Adrenal gland (tissue), 12 donors: ENCODE measurements around the gene CHST11. TPM values are rescaled to one million over a fixed set of nuclear protein-coding genes. Genes with fewer than 3 reads are reported as not detected.
"Not testable (repeated sequence)": the region's sequence is repeated elsewhere in the genome, so short reads cannot be mapped to it uniquely, and the experiment has no call there.

Experiments used
- DNase-seq, 7 donors: peaks; one replicate each; pipeline ENCODE4 v3.0.0-alpha.2; 2019 to 2020
- H3K27ac ChIP-seq, 5 donors: fragments of 200-600 bp; sonication (generic) in 4 of 5; 1 replicate in 3 of 5; 2 replicates in 2 of 5; pipeline versions ENCODE4 v1.5.1 to v1.8.0; 2016 to 2020; ENCODE audit warnings: mild to moderate bottlenecking in 1 of 5
- H3K27me3 ChIP-seq: fragments of 200-600 bp; 2 replicates; pipeline ENCODE4 v1.8.0; 2021
- H3K36me3 ChIP-seq, 2 donors: fragments of 200-600 bp; replicated peaks in 1 of 2; 1 replicate in 1 of 2; 2 replicates in 1 of 2; pipeline versions ENCODE4 v1.5.1 to v1.8.0; 2018 to 2022
- H3K4me1 ChIP-seq, 2 donors: fragments of 200-600 bp; replicated peaks in 1 of 2; 1 replicate in 1 of 2; 2 replicates in 1 of 2; pipeline versions ENCODE4 v1.5.1 to v1.8.0; 2018 to 2021
- H3K4me3 ChIP-seq, 4 donors: fragments of 200-600 bp; sonication (generic) in 3 of 4; one replicate each; pipeline ENCODE4 v1.5.1; 2016 to 2018
- H3K9me3 ChIP-seq, 3 donors: fragments of 200-600 bp; sonication (generic) in 1 of 3; replicated peaks in 1 of 3; 1 replicate in 2 of 3; 2 replicates in 1 of 3; pipeline versions ENCODE4 v1.5.1 to v1.8.0; 2016 to 2021
- CTCF ChIP-seq, 6 experiments: fragments of 450-650 bp in 4 of 6; fragments of 200-600 bp in 2 of 6; sonication (generic) in 1 of 6; IDR thresholded peaks; 1 replicate in 5 of 6; 2 replicates in 1 of 6; pipeline versions ENCODE4 v1.5.1 to v1.8.0; 2016 to 2021; ENCODE audit warnings: antibody characterized with exemption in 6 of 6, mild to moderate bottlenecking in 2 of 6, moderate library complexity in 1 of 6
- POLR2A ChIP-seq, 2 donors: fragments of 450-650 bp; IDR thresholded peaks; one replicate each; pipeline ENCODE4 v1.6.1; 2017; ENCODE audit warnings: antibody characterized with exemption in 2 of 2, mild to moderate bottlenecking in 2 of 2, moderate library complexity in 1 of 2
- WGBS, 4 donors: extraction: QIAGEN DNeasy Blood & Tissue Kit in 2 of 4; methylation state at CpG; one replicate each; pipeline versions ENCODE4 v1.1.5 to v1.1.7; 2013 to 2017; 5-methylcytosine and 5-hydroxymethylcytosine counted together
- intact Hi-C, 2 donors: fragments of 100-400 bp; cut with DNase I; formaldehyde crosslinking; loops; one replicate each; pipeline versions ENCODE4 v1.14.1 to v1.15.0; 2022 to 2023
- polyA plus RNA-seq, 3 donors: library from polyadenylated mRNA; stranded (reverse); fragments of 200-250 nt in 2 of 3; fragments of 350-450 nt in 1 of 3; fragmentation: Illumina TruSeq in 1 of 3; extraction: RNeasy Lipid Tissue Mini Kit (QIAGEN cat#74804) in 1 of 3; gene quantifications; one replicate each; pipeline ENCODE4 v1.2.3, GENCODE V29; 2013 to 2014
- total RNA-seq, 9 donors: library from RNA; depleted of rRNA in 4 of 9; stranded (reverse); fragments of >200 nt in 4 of 9; fragments of 120-200 nt in 1 of 9; fragmentation: NEBNext Ultra II Directional in 1 of 9; extraction: Animal tissue kit (Norgen Biotek cat#: 25700) in 1 of 9; gene quantifications; one replicate each; pipeline versions ENCODE4 v1.1.0 to v1.2.4, GENCODE V29; 2013 to 2023
- donor health status: healthy with polysubstance abuse.
- donor health status: Bipolar disorder and iron deficiency.
- donor health status: DM: yes; HTN: yes; CAD: no.
- donor health status: DM: no; HTN: no; CAD: no.
- donor health status: DM: no; HTN: no; CAD: no.
- donor health status: DM: yes; HTN: yes; CAD: no.

Gene CHST11
- total and polyA plus RNA-seq, 12 donors: 6.2 to 95.1 (median 29.8) TPM

- Histone ChIP-seq H3K27ac (no peak overlapping the region), H3K9me3 (no peaks in the 10 kb centered on the region), H3K36me3 (no peaks in the 10 kb centered on the region), H3K4me3 (no peak overlapping the region), H3K27me3 (no peaks in the 10 kb centered on the region), H3K4me1 (peaks cover 0 to 4% of the 10 kb centered on the region in 2 donors)
- intact Hi-C loops: no loop called here
- DNase-seq: no peak
- WGBS, 4 donors: 89 to 94% (median 91%) methylated on average over 4 of the region's 4 CpGs
- TF ChIP-seq CTCF (IDR thresholded peaks at IDR 0.05): no peak
- TF ChIP-seq POLR2A (IDR thresholded peaks at IDR 0.05): no peak
Measured at GRCh38 chr12:104801005-104801404, 344.3 kb downstream of the CHST11 start.

- no peak overlapping the region for H3K27ac ChIP-seq
- no peaks in the 10 kb centered on the region for H3K36me3 ChIP-seq
- intact Hi-C loops: no loop called here
- no peak overlapping the region for H3K4me3 ChIP-seq
- no peaks in the 10 kb centered on the region for H3K9me3 ChIP-seq
- no peaks in the 10 kb centered on the region for H3K27me3 ChIP-seq
- peaks cover 0 to 4% of the 10 kb centered on the region in 2 donors for H3K4me1 ChIP-seq
- no peak for DNase-seq
- no peak for TF ChIP-seq CTCF (IDR thresholded peaks at IDR 0.05)
- no peak for TF ChIP-seq POLR2A (IDR thresholded peaks at IDR 0.05)
Measured at GRCh38 chr12:104801427-104801826, 344.7 kb downstream of the CHST11 start.

GRCh38 chr12:104802208-104802607 lies 345.5 kb downstream of the CHST11 start:
- Histone ChIP-seq H3K9me3 (no peaks in the 10 kb centered on the region), H3K4me3 (no peak overlapping the region), H3K27ac (no peak overlapping the region), H3K27me3 (no peaks in the 10 kb centered on the region), H3K4me1 (peaks cover 0 to 4% of the 10 kb centered on the region in 2 donors), H3K36me3 (no peaks in the 10 kb centered on the region)
- no peak for DNase-seq
- intact Hi-C loops: no loop called here
- 21 to 30% (median 27%) methylated on average over 3 of the region's 3 CpGs for WGBS, 4 donors
- TF ChIP-seq POLR2A (IDR thresholded peaks at IDR 0.05): no peak
- TF ChIP-seq CTCF (IDR thresholded peaks at IDR 0.05): no peak

- no peak overlapping the region for H3K27ac ChIP-seq
- 87 to 93% (median 88%) methylated on average over 4 of the region's 4 CpGs for WGBS, 4 donors
- TF ChIP-seq POLR2A (IDR thresholded peaks at IDR 0.05) (no peak), CTCF (IDR thresholded peaks at IDR 0.05) (no peak)
Measured at GRCh38 chr12:104805186-104805585, 348.4 kb downstream of the CHST11 start.

GRCh38 chr12:104806194-104806593 lies 349.4 kb downstream of the CHST11 start:
- H3K27ac ChIP-seq, H3K9me3 ChIP-seq, H3K27me3 ChIP-seq, H3K36me3 ChIP-seq, intact Hi-C loops, H3K4me3 ChIP-seq, DNase-seq, H3K4me1 ChIP-seq: not testable (repeated sequence)
- 92 to 97% (median 95%) methylated on average over 2 to 4 of the region's 4 CpGs; no CpG with 5 or more reads in 1 of the 4 donors for WGBS, 4 donors

More at GRCh38 chr12:104805186-104805585, 348.4 kb downstream of the CHST11 start:
- H3K4me3 ChIP-seq: no peak overlapping the region
- intact Hi-C loops: no loop called here
- H3K9me3 ChIP-seq: no peaks in the 10 kb centered on the region
- H3K4me1 ChIP-seq: peaks cover 0 to 4% of the 10 kb centered on the region in 2 donors
- no peaks in the 10 kb centered on the region for H3K36me3 ChIP-seq
- DNase-seq: no peak
- no peaks in the 10 kb centered on the region for H3K27me3 ChIP-seq
